DMS79 treated with DMSO at 0.1 percent for 48 hours (cell line): ENCODE results near the gene POP5.
"Not testable (repeated sequence)": the region's sequence is repeated elsewhere in the genome, so short reads cannot be mapped to it uniquely, and the experiment has no call there.

Source experiments
- DNase-seq: peaks from one replicate; lab custom pipeline; 2025; lab: John Stamatoyannopoulos, UW

POP5 gene

GRCh38 chr12:120536064-120536791 is 45.0 kb downstream of the POP5 start:
- no peak for DNase-seq

- DNase-seq = peak; percentile 49
These were observed 46.2 kb downstream of the POP5 start for GRCh38 chr12:120534703-120535655.

- peak; percentile 93 for DNase-seq
These were observed 46.9 kb downstream of the POP5 start, which contains the start of gene RNF10 for GRCh38 chr12:120534203-120534702. Gene RNF10, plus strand, starts transcription at chr12:120534356. Its CDS starts 456 bp downstream, at chr12:120534812.

GRCh38 chr12:120532701-120533238 is 48.4 kb downstream of the POP5 start:
- no peak for DNase-seq

GRCh38 chr12:120530418-120530761 is 50.8 kb downstream of the POP5 start:
- not testable (repeated sequence) for DNase-seq

GRCh38 chr12:120529641-120530417 is 51.4 kb downstream of the POP5 start:
- DNase-seq = peak; percentile 74

GRCh38 chr12:120528861-120529525 is 52.2 kb downstream of the POP5 start, which contains the start of gene COQ5:
Gene COQ5, minus strand, starts transcription at chr12:120529158. Its CDS starts 17 bp downstream, at chr12:120529141.
- peak; percentile 90 for DNase-seq
